CD4-positive, alpha-beta T cell treated with Interleukin-10 for 1 hour (primary cell): Measurements from ENCODE around the gene ZDHHC14.
"Not testable (repeated sequence)": the region's sequence is repeated elsewhere in the genome, so short reads cannot be mapped to it uniquely, and the experiment has no call there.

Source experiments
- DNase-seq: peaks from one replicate; pipeline ENCODE4 v3.0.0-alpha.2; 2020

The ZDHHC14 gene

GRCh38 chr6:157677235-157677634, 296.2 kb downstream of the ZDHHC14 start:
- no peak for DNase-seq

- DNase-seq: no peak
These were observed 298.9 kb downstream of the ZDHHC14 start for GRCh38 chr6:157679605-157680580.

GRCh38 chr6:157681041-157681650, 300.2 kb downstream of the ZDHHC14 start:
- DNase-seq: no peak

- DNase-seq: no peak
These were observed 302.0 kb downstream of the ZDHHC14 start for GRCh38 chr6:157682856-157683481.

GRCh38 chr6:157683707-157684106, 302.7 kb downstream of the ZDHHC14 start:
- DNase-seq: no peak

- no peak for DNase-seq
These were observed 303.8 kb downstream of the ZDHHC14 start for GRCh38 chr6:157684620-157685299.

- no peak for DNase-seq
These were observed 304.7 kb downstream of the ZDHHC14 start for GRCh38 chr6:157685596-157686280.

- no peak for DNase-seq
These were observed 307.4 kb downstream of the ZDHHC14 start for GRCh38 chr6:157688275-157688959.

- no peak for DNase-seq
These were observed 308.1 kb downstream of the ZDHHC14 start for GRCh38 chr6:157688960-157689599.

GRCh38 chr6:157689875-157690274, 308.9 kb downstream of the ZDHHC14 start:
- no peak for DNase-seq

GRCh38 chr6:157690441-157691210, 309.6 kb downstream of the ZDHHC14 start:
- no peak for DNase-seq

- not testable (repeated sequence) for DNase-seq
These were observed 310.6 kb downstream of the ZDHHC14 start for GRCh38 chr6:157691621-157692020.

GRCh38 chr6:157693867-157694266, 312.9 kb downstream of the ZDHHC14 start:
- no peak for DNase-seq

GRCh38 chr6:157695301-157696040, 314.5 kb downstream of the ZDHHC14 start:
- no peak for DNase-seq

GRCh38 chr6:157699777-157700636, 319.0 kb downstream of the ZDHHC14 start:
- no peak for DNase-seq

GRCh38 chr6:157706351-157706750, 325.4 kb downstream of the ZDHHC14 start:
- not testable (repeated sequence) for DNase-seq

- no peak for DNase-seq
These were observed 325.9 kb downstream of the ZDHHC14 start for GRCh38 chr6:157706883-157707282.

GRCh38 chr6:157707576-157707975, 326.6 kb downstream of the ZDHHC14 start:
- no peak for DNase-seq

- DNase-seq: no peak
These were observed 327.2 kb downstream of the ZDHHC14 start for GRCh38 chr6:157708239-157708638.
